HG03378 (cell line): ENCODE results near the gene DGKH.

Experiments
- ATAC-seq: cut with Tn5 transposase; IDR thresholded peaks from one replicate; pipeline ENCODE4 v1.9.1; 2021; ENCODE audit warnings: mild to moderate bottlenecking, moderate library complexity; ENCODE audit not compliant: unreplicated experiment

The DGKH gene

DNA sequence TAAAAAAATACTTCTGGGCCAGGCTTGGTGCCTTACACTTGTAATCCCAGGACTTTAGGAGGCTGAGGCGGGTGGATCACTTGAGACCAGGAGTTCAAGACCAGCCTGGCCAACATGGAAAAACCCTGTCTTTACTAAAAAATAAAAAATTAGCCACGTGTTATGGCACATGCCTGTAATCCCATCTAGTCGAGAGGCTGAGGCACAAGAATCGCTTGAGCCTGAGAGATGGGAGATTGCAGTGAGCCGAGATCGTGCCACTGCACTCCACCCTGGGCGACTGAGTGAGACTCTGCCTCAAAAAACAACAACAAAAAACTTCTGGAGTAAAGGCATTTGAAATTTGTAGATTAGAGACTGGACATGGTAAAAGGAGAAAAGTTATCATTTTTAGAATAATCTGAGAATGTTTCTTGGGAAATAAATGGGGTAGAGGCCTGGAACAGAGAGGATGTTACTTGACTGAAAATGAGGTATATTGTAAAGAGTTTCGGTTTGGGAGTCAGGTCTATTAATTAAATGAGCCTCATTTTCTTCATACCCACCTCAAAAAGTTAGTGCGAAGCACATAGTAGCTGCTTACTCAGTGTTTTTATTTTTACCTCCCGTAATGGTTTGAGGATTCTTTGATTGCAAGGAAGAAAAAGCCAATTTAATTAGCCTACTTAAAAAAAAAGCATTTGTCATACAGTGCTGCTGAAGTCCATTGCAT is 226.1 kb downstream of the DGKH start:
- ATAC-seq = no peak

DNA sequence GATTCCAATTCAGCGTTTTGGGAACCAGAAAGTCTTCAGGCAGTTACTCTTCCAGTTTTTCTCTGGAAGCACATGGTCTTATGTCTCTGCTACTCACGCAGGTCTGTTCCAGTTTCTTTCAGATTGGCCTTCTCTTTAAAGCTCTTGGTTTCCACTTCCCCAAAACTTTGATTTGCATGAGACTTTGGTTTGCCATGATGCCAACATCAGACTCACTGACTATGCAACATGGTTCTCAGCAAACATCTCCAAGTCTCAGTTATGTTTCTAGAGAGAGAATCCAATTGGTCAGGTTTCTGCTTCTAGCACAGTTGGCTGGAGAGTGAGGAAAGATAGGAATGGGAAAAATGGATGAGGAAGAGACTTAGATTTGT is 226.6 kb downstream of the DGKH start:
- peak; percentile 38 for ATAC-seq

DNA sequence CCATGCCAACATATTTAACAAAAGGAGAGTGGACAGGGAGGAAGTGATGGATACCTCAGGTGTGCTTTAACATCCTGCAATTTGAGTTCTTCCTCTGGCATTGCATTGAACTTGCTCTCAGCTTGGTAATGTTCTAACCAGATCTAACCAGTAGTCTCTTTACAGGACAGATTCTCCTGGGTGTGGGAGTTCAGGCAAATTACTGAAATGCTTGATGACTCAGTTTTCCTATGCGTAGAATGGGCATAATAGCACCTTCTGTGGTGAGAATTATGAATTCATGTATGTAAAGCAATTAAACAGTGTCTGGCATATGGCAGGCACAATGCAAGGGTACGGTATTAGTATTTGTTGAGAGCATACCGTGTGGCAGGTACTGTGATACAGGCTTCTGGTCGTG is 227.1 kb downstream of the DGKH start:
- ATAC-seq = no peak

DNA sequence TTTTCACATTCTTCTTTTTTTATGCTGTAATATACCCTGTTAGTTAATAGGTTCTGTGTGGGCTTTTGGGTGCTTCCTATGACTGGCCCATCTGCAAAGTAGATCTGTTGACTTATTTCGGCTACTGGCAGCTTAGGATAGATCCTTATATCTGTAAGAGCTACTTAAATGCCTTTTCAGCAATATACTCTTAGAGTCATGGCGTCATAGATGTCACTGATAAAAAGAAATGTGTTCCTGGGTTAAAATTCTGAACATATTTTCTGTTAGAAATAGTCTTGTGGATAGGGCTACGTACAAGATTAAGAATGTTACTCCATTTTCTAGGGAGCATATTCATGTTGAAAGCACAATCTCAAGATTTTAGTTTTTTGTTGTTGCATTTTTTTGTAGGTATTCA is 228.2 kb downstream of the DGKH start:
- ATAC-seq = no peak

DNA sequence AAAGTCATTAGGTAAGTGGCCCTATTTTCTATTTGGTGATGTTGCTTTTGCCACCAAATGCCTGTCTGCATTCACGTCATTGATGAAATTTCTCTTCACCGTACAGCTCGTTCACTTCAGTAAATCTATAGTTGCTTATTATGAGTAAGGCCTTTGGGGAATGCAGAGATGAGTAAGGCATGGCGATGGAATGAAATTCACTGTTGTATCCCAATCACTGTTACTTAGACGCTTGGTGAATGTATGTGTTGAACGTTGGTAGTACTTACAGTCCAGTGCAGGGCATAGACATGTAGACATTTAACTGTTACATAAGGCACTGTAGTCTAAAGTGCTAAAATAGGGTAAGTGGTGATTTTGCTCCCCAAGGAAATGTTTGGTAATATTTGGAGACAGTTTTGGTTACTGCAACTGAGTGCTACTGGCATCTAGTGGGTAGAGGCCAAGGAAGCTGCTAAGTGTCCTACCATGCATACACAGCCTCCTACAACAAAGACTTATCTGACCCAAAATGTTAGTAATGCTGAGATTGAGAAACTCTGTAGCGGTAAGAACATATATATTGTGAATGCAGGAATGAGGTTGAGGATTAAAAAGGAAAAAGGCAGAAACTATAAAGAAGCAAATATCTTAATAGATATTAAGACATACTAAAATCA is 229.3 kb downstream of the DGKH start:
- no peak for ATAC-seq

DNA sequence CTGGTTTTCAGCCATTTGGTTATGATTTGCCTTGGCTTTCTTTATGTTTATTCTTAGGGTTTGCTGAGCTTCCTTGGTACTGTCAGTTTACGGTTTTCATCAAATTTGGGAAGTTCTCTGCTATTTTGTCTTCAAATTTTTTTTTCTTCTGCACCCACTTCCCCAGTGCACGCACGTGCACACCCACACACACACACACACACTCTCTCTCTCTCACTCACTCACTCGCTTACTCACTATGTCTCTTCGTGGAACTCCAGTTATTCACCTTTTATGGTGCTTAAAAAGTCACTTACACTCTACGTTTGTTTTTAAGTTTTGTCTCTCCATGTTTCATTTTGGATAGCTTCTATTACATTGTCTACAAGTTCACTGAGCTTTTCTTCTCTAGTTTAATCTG is 230.6 kb downstream of the DGKH start:
- ATAC-seq = no peak

DNA sequence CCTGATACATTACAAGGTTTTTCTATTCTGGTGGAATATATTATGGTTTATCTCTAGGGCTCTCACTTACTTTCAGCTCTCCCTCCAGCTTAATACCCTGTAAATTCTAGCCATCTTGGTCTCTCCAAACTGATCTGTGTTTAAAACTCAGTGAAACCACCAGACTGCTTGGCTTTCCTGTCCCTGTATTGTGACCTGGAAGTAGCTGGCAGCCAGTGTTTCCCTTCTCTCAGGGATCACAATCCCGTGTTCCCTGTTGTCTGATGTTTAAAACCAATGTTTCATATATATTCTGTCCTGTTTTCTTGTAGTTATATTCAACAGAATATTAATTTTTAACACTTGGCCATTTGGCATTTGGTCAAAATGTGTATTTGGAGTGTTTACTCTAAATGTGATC is 231.5 kb downstream of the DGKH start:
- no peak for ATAC-seq

DNA sequence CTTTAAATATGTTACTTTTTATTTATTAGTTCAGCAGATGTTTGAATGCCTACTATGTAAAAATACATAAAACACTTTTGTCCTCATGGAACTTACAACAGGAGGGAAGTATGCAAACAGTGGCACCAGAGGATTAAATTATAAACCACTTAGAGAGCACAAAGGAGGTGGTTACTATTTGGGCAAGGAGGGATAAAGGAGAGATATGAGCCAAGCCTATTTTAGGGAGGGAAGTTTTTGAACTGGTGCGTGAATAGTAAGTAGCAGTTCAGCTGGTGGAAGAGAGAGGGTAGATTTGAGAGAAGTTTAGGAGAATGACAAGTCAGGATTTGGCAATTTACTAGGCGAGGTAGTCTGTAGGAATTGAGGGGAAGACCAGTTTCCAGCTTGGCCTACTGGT is 232.1 kb downstream of the DGKH start:
- no peak for ATAC-seq

DNA sequence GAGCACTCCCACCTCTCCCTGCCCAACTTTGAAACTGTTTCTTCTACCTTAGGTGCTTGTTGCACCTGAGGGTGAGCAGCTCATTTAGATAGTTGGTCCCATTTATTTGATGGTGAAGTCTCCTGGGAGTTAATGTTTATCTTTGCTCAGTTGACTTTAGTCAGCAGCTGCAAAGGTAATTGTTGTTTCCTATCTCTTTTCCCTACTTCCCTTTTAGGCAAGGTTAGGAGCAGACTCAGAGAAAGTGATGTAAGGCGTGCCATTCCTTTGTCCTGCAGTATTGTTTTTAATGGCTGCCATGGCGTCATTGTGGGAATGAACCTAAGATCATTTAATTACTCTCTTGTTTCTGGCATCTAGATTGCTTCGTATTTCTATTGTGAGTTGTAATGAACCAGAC is 235.1 kb downstream of the DGKH start:
- ATAC-seq = no peak

DNA sequence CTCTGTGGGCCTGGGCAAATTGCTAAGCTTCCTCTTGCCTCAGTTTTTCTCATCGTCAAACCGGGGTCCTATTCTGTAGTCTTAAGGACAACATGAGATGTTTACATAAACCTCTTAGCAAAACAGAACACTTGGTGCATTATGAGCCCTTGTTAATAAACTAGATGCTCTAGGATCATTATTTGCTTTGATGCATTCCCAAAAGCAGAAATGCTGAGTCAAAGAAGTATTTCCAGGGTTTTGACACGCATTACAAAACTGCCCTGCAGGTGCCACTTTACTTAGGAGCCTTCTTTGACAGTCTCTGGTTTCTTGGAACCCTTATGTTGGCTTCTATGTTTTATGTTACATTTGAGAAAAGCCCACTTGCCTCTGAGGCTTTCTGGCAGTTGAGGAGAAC is 235.6 kb downstream of the DGKH start:
- ATAC-seq = no peak
